T47D (cell line): ENCODE data around the gene MZT1.

Source experiments
- DNase-seq, 2 experiments: peaks; one replicate each; pipeline versions ENCODE4 v3.0.0 to v3.0.0-alpha.2; 2011 to 2012; ENCODE audit warnings: low read depth in 1 of 2, low spot score in 1 of 2
- JUND ChIP-seq: IDR thresholded peaks from 2 replicates; pipeline ENCODE4 v1.6.1; 2012; ENCODE audit warnings: low read depth
- in situ Hi-C: cut with HindIII; loops from 2 replicates; pipeline ENCODE4 v1.10.0; 2016; ENCODE audit warnings: low sequenced_read_pairs, low pct_unique_long_range_greater_than_20kb

The MZT1 gene

DNA sequence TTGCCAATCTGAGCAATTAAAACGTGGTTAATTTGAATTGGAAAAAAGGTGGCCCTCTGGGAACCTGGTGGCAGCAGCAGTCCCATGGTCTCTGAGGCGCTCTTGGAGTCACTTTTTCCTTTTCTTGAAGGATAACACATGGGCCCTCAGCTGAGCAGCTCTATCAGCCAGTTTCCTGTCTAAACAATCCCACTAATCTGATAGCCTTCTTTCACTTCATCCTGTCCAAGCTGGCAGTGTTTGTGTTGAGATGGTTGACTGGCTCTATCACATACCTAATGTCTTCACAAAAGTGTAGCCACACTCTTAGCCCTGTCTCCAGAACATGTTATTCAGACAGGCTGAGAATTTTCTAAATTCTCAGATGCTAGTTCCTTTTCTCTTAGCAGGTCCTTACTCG is 10.7 kb downstream of the MZT1 start:
- TF ChIP-seq JUND: no peak
- in situ Hi-C loops: no loop called here
- DNase-seq: no peak

DNA sequence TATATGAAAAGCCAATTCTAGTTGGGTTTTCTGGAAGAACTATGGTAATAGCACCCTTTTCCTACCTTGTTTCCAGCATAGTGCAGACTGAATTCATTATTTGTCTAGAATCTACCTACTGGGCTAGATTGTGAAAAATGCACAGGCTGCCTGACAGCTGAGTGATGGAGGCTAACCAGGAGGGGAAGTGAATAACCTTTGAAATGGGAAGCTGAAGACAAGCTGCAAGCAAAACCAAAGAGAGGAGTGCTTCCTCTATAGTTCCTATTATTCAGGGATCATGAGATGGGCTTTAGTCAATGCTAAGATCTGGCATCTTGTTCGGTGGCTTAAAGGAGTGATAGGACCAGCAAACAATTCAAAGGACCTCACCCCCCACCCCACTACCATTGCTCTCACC is 26.9 kb downstream of the MZT1 start:
- in situ Hi-C loops: no loop called here
- DNase-seq: no peak
- no peak for TF ChIP-seq JUND

DNA sequence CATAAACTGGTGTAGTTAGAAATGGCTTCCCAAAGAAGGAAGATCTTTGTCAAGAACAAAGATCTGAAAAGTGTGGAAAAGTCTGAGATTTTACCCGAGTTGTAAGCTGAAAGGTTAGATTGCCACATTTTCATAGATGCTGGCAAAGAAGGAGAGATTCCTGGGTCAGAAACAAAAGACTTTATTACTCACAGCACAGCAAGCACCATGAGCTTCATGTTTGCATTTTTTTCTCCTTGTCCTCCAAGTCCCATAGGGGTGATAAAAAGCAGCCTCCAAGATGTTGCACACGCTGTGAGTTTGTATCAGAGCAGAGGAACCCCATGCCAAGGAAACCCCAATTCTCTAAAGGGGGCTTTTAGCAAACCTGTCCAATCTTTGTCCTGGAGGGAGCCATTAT is 29.3 kb downstream of the MZT1 start:
- TF ChIP-seq JUND: no peak
- in situ Hi-C loops: no loop called here
- DNase-seq: no peak

DNA sequence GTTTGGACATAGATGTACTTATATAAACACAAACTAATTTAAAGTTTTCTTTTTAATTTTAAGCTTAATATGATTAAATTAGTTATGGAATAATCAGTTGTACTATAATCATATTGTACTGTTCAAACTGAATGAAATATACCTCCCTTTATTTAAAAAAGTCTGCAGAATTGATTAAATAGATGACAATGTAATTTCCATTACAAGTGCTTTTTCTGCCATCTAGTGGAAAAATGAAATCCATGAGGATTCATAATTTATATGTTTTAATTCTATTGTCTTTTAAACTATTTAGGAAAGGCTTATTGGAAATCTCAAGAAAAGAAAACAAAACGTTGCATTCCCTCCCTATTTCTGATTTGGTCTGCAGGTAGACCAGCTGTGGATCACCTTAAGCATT is 30.9 kb downstream of the MZT1 start:
- peak in 1 of 2 experiments; percentile 13 for DNase-seq
- TF ChIP-seq JUND: no peak
- in situ Hi-C loops: no loop called here

DNA sequence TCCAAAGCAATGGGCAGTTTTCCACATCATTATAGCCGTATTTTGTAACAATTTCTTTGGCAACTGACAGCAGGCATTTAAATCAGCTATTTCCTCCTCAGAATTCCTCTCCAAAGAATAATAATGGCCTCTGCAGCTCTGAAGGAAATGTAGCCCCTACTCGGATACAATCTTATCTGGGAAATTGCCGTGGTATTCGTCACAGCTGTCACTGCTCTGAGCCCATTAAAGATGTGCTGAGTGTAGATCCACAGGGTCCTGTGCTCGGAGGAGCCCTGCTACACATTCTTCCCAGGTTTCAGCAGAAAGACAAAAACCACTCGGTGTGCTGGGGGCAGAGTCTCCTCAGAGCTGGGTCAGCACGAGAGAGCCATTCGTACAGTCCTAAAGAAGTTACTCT is 33.1 kb downstream of the MZT1 start:
- TF ChIP-seq JUND: no peak
- in situ Hi-C loops: no loop called here
- DNase-seq: no peak

DNA sequence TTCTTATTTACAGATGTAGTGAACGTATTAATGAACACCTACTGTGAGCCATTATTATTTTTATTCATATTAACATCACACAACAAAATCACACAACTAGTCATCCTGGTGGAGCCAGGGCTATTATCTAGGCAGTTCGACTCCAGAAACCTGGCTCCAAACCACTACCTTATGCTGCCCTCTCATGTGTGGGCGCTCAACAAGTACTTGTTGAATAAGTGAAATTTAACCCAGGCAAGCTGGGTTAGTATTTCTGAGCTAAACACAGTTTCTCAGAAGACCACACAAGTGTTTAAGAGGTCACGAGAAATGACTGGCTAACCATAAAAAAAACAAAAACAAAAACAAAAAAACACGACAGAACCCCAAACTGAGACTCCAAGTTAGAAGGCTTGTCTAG is 33.6 kb downstream of the MZT1 start:
- DNase-seq: no peak
- TF ChIP-seq JUND: no peak
- in situ Hi-C loops: no loop called here

DNA sequence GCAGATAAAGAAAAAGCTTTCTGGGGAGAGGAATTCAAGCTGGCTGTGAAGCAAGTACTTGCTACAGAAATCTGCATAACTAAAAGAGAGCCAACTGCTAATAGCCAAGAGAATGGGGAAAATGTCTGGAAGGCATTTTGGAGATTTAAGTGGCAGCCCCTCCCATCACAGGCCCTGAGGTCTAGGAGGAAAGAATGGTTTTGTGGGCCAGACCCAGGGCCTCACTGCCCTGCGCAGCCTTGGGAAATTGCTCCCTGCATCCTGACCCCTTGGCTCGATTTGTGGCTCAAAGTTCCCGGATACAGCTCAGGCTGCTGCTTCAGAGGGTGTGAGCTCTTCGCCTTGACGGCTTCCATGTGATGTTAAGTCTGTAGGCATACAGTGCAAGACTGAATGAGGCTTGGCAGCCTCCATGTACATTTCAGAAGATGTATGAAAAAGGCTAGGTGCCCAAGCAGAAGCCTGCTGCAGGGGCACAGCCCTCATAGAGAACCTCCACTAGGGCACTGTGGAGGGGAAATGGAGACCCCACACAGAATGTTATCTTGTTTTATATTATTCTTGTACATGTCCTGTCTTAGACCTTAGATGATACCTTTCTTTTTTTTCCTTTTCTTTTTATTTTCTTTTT is 34.4 kb downstream of the MZT1 start:
- in situ Hi-C loops: no loop called here
- TF ChIP-seq JUND: no peak

DNA sequence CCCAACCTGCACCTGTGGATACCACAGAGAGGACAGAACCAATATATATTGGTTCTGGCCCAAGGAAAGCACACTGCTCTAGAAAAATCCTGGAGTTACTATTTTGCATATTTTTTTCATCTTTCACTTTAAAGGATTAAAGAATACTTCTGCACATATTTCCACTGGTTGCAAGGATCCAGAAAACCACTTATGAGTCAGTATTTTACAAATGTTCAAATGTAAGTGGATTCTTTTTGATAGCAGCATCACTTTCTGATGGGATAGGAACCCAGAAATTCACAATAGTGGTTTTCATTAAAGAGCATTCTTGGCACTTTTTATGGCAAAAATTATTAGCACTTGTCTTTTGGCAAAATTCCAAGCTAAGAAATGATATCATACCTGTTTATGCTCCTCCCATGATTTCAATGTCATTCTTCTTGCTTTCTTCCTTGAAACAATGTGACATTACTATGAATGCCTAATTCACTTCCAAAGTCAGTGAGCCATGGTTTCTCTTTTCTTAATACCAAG is 38.2 kb downstream of the MZT1 start:
- no peak for TF ChIP-seq JUND
- in situ Hi-C loops: no loop called here

More for the DNA sequence above, 34.4 kb downstream of the MZT1 start:
- DNase-seq: no peak

DNA sequence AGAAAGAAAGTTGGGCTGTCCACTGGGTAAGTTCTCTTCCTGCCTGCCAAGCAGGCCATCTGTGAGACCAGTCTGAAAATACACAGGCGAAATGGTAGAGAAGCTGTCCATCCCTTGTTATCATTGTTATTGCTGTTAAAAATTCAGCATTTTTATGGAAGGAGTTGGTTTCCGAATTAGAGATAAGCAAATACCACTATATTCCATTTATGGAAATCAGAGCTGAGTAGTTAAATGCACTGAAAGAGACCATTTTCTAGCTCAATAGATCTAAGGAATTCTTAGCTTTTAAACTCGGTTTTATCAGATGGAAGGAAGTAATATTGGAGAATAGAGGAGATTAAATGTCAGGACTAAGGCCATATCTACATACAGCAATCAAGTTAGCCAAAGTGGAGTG is 40.7 kb downstream of the MZT1 start:
- no peak for DNase-seq
- in situ Hi-C loops: no loop called here
- TF ChIP-seq JUND: no peak

More for the DNA sequence above, 38.2 kb downstream of the MZT1 start:
- DNase-seq: no peak

DNA sequence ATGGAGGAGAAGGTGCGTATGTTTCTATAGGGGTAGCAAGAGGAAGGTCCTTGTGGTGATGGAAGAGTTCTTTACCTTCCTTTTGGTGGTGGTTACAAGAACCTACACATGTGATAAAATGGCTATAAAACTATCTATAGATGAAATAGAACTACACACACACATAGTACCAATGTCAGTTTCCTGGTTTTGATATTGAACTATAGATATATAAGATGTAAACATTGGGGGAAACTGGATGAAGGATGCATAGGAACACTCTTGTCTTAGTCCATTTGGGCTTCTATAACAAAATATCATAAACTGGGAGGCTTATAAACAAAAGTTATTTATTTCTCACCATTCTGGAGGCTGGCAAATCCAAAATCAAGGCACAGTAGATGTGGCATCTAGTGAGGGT is 47.1 kb downstream of the MZT1 start:
- in situ Hi-C loops: no loop called here
- no peak for DNase-seq
- no peak for TF ChIP-seq JUND

DNA sequence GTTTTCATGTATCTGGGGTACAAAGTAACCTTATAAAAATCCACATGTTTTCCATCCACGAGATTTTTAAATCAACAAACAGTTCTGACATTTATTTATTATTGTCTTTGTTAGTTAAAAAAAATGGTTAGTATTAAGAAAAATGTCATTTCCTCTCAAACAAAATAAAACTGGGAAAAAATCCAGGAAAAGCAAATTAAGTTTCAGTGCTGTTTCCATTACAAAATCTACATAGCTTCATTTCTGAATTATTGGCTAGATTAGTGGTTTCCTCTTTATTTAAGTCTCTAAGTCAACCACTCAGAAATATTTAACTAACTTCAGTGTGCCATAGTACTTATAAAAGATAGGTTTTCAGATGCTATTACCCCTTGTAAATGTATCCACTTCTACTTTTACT is 49.1 kb downstream of the MZT1 start:
- in situ Hi-C loops: no loop called here
- no peak for DNase-seq
- no peak for TF ChIP-seq JUND

DNA sequence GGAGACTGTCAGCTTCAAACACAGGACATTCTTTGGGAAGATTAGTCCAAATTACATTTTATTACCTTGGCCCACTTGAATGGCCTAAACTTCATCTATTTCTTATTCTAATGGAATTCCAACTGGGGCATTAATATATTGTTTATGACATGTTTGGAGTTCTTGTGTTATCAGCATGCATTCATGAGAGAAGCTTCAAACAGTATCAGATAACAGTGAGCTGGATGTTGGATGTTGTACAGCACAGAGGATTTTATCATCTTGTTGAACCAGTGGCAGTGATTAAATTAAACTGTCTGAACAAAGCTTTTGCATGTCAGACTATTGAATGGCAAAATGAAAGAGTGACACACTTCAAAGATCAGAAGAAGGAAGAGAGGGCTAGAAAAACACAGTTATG is 50.0 kb downstream of the MZT1 start:
- no peak for DNase-seq
- in situ Hi-C loops: no loop called here
- no peak for TF ChIP-seq JUND

DNA sequence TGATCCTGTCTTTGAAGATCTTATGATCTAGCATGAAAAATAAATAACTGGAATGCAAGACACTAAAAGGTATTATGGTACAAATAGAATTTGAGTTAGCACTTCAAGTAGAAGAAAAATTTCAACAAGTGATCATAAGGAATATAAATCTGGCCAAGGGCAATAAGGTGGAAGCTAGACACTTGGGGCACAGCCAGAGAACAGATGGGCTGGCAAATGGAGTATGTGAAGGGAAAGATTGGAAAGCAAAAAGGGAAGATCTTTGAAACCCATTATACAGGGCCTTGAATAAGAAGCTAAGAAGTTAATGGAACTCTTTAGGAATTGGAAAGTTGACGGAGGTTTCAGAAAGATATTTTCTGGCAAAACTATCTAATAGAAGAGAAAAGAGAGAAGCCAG is 61.0 kb downstream of the MZT1 start:
- TF ChIP-seq JUND: no peak
- no peak for DNase-seq
- in situ Hi-C loops: no loop called here

DNA sequence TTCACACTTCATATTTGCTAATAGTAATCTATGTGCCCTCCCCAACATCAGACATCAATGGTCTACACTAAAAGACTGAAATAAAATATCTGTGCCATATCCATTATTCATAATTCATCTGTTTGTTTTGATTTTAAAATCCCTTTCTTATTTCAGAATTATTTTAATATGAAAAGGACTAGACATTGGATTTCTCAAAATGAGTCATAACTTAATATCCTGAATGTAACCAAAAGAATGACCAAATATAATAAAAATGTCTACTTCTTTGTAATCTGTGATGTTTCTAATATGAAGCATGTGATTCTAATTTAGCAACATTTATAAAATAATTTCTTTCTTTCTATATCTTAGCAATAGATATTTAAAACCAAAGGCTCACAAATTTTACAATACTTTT is 64.9 kb downstream of the MZT1 start:
- no peak for TF ChIP-seq JUND
- in situ Hi-C loops: no loop called here

More for the DNA sequence above, 64.9 kb downstream of the MZT1 start:
- DNase-seq: no peak
